Measurements from ENCODE around the gene PCDHGA12. TPM values are rescaled to one million over a fixed set of nuclear protein-coding genes. Genes with fewer than 3 reads are reported as not detected.
A peak's percentile ranks its signal among the peaks of the same experiment; 100 is the strongest.

The PCDHGA12 gene
- total RNA-seq, 2 donors from 2014 or later, result 16.2 to 26.0 TPM

- ATAC-seq (ENCODE audit: insufficient number of reproducible peaks, low FRiP score, low read depth), result no peak
- peaks cover 29 to 71% of the 10 kb centered on the region in 2 donors for H3K4me1 ChIP-seq (ENCODE audit: control insufficient read depth in 1 of 2, low read depth in 2 of 2)
- H3K27ac ChIP-seq, result no peak overlapping the region
- H3K36me3 ChIP-seq, result no peaks in the 10 kb centered on the region
- H3K4me3 ChIP-seq, result peak overlapping the region; percentile 83
- no peak for DNase-seq (ENCODE audit: low spot score)
- H3K27me3 ChIP-seq (replicated peaks; ENCODE audit: insufficient read depth), result no peaks in the 10 kb centered on the region
- no peak for TF ChIP-seq CTCF (IDR thresholded peaks at IDR 0.05)
- H3K9me3 ChIP-seq, result no peaks in the 10 kb centered on the region
Observed at GRCh38 chr5:141478321-141478945, 48.1 kb downstream of the PCDHGA12 start.

- no peak for ATAC-seq (ENCODE audit: insufficient number of reproducible peaks, low FRiP score, low read depth)
- H3K9me3 ChIP-seq, result no peaks in the 10 kb centered on the region
- H3K27ac ChIP-seq, result no peak overlapping the region
- no peaks in the 10 kb centered on the region for H3K36me3 ChIP-seq
- peak overlapping the region; percentile 11 for H3K4me3 ChIP-seq
- peaks cover 37 to 83% of the 10 kb centered on the region in 2 donors for H3K4me1 ChIP-seq (ENCODE audit: control insufficient read depth in 1 of 2, low read depth in 2 of 2)
- DNase-seq (ENCODE audit: low spot score), result no peak
- no peaks in the 10 kb centered on the region for H3K27me3 ChIP-seq (replicated peaks; ENCODE audit: insufficient read depth)
- TF ChIP-seq CTCF (IDR thresholded peaks at IDR 0.05), result no peak
Observed at GRCh38 chr5:141479776-141480175, 49.5 kb downstream of the PCDHGA12 start.

Other genes with a start within 250 kb of the PCDHGA12 start
- 10 to 100 TPM in 1 of 2 donors, 1 to 10 TPM in 1; 9.1 to 11.6 TPM for gene PCDHB16, start 248.1 kb upstream of the PCDHGA12 start, total RNA-seq
- gene PCDHB9, start 243.3 kb upstream of the PCDHGA12 start, total RNA-seq, result 1 to 10 TPM; 4.2 to 9.6 TPM
- gene PCDHB10, start 238.2 kb upstream of the PCDHGA12 start, total RNA-seq, result 1 to 10 TPM; 6.1 to 9.1 TPM
- gene PCDHB11, start 230.9 kb upstream of the PCDHGA12 start, total RNA-seq, result 10 to 100 TPM in 1 of 2 donors, 1 to 10 TPM in 1; 6.0 to 10.6 TPM
- 1 to 10 TPM; 7.3 to 7.4 TPM for gene PCDHB12, start 221.8 kb upstream of the PCDHGA12 start, total RNA-seq
- 10 to 100 TPM in 1 of 2 donors, 1 to 10 TPM in 1; 8.0 to 16.1 TPM for gene PCDHB13, start 216.6 kb upstream of the PCDHGA12 start, total RNA-seq
- gene PCDHB14, start 207.2 kb upstream of the PCDHGA12 start, total RNA-seq, result 10 to 100 TPM; 10.2 to 14.6 TPM
- 10 to 100 TPM in 1 of 2 donors, 1 to 10 TPM in 1; 6.1 to 10.7 TPM for gene PCDHB15, start 185.1 kb upstream of the PCDHGA12 start, total RNA-seq
- gene SLC25A2, start 126.5 kb upstream of the PCDHGA12 start, total RNA-seq, result 1 to 10 TPM; 2.0 to 3.5 TPM
- 10 to 100 TPM; 35.9 to 56.1 TPM for gene TAF7, start 109.7 kb upstream of the PCDHGA12 start, total RNA-seq
- gene PCDHGA1, start 100.0 kb upstream of the PCDHGA12 start, total RNA-seq, result 1 to 10 TPM in 1 of 2 donors, under 1 TPM in 1; 0.41 to 2.8 TPM
- gene PCDHGA2, start 91.7 kb upstream of the PCDHGA12 start, total RNA-seq, result 10 to 100 TPM in 1 of 2 donors, 1 to 10 TPM in 1; 8.5 to 13.8 TPM
- gene PCDHGA3, start 86.7 kb upstream of the PCDHGA12 start, total RNA-seq, result 1 to 10 TPM; 5.3 to 9.1 TPM
- gene PCDHGB1, start 80.4 kb upstream of the PCDHGA12 start, total RNA-seq, result 10 to 100 TPM in 1 of 2 donors, 1 to 10 TPM in 1; 6.8 to 11.4 TPM
- gene PCDHGA4, start 75.5 kb upstream of the PCDHGA12 start, total RNA-seq, result 10 to 100 TPM; 11.4 TPM
- 10 to 100 TPM in 1 of 2 donors, 1 to 10 TPM in 1; 9.7 to 13.4 TPM for gene PCDHGB2, start 70.5 kb upstream of the PCDHGA12 start, total RNA-seq
- 10 to 100 TPM in 1 of 2 donors, 1 to 10 TPM in 1; 9.5 to 12.5 TPM for gene PCDHGA5, start 66.3 kb upstream of the PCDHGA12 start, total RNA-seq
- 10 to 100 TPM; 11.2 to 15.4 TPM for gene PCDHGB3, start 60.3 kb upstream of the PCDHGA12 start, total RNA-seq
- gene PCDHGA6, start 56.6 kb upstream of the PCDHGA12 start, total RNA-seq, result 10 to 100 TPM; 12.0 to 13.1 TPM
- gene PCDHGA7, start 47.8 kb upstream of the PCDHGA12 start, total RNA-seq, result 10 to 100 TPM; 11.9 to 12.2 TPM
- 10 to 100 TPM; 11.6 to 18.1 TPM for gene PCDHGB4, start 42.8 kb upstream of the PCDHGA12 start, total RNA-seq
- gene PCDHGA8, start 37.9 kb upstream of the PCDHGA12 start, total RNA-seq, result 10 to 100 TPM in 1 of 2 donors, 1 to 10 TPM in 1; 7.5 to 13.9 TPM
- gene PCDHGB5, start 32.6 kb upstream of the PCDHGA12 start, total RNA-seq, result 10 to 100 TPM; 20.8 to 26.3 TPM
- gene PCDHGA9, start 27.7 kb upstream of the PCDHGA12 start, total RNA-seq, result 10 to 100 TPM; 12.0 to 18.6 TPM
- gene PCDHGB6, start 22.5 kb upstream of the PCDHGA12 start, total RNA-seq, result 10 to 100 TPM in 1 of 2 donors, 1 to 10 TPM in 1; 9.5 to 17.2 TPM
- gene PCDHGA10, start 17.5 kb upstream of the PCDHGA12 start, total RNA-seq, result 10 to 100 TPM; 11.1 to 14.4 TPM
- 10 to 100 TPM; 18.0 to 28.1 TPM for gene PCDHGB7, start 12.8 kb upstream of the PCDHGA12 start, total RNA-seq
- 10 to 100 TPM; 10.4 to 11.6 TPM for gene PCDHGA11, start 9.5 kb upstream of the PCDHGA12 start, total RNA-seq
- gene PCDHGC3, start 45.5 kb downstream of the PCDHGA12 start, total RNA-seq, result 10 to 100 TPM; 61.3 to 99.9 TPM
- gene PCDHGC4, start 54.5 kb downstream of the PCDHGA12 start, total RNA-seq, result 1 to 10 TPM; 6.4 to 7.9 TPM
- 1 to 10 TPM; 5.7 to 6.9 TPM for gene PCDHGC5, start 58.6 kb downstream of the PCDHGA12 start, total RNA-seq
- 10 to 100 TPM; 91.0 to 93.1 TPM for gene DIAPH1, start 188.5 kb downstream of the PCDHGA12 start, total RNA-seq
- 10 to 100 TPM; 53.5 to 56.2 TPM for gene HDAC3, start 206.3 kb downstream of the PCDHGA12 start, total RNA-seq
- 1 to 10 TPM; 1.6 to 3.2 TPM for gene RELL2, start 206.5 kb downstream of the PCDHGA12 start, total RNA-seq
- 10 to 100 TPM; 42.6 to 47.0 TPM for gene FCHSD1, start 220.9 kb downstream of the PCDHGA12 start, total RNA-seq

Measured in thoracic aorta (tissue), 2 donors.